ENCODE results near the gene PPM1F. TPM values are rescaled to one million over a fixed set of nuclear protein-coding genes. Genes with fewer than 3 reads are reported as not detected.

The PPM1F gene
- total RNA-seq, 1 experiment from 2014 or later = 21.1 TPM

GRCh38 chr22:21937041-21937820 lies 15.4 kb downstream of the PPM1F start:
- peak overlapping the region in 1 of 3 experiments; percentile 24; a peak in 2 of 7 replicates for H3K27ac Mint-ChIP-seq
- H3K4me1 Mint-ChIP-seq = peaks cover 11 to 15% of the 10 kb centered on the region in 2 experiments
- H3K9me3 Mint-ChIP-seq = no peaks in the 10 kb centered on the region
- TF ChIP-seq CTCF (conservative IDR thresholded peaks at IDR 0.05) = no peak
- no peaks in the 10 kb centered on the region; the same call in 1 of the 2 replicates for H3K27me3 Mint-ChIP-seq (ENCODE audit: low read depth)
- Histone ChIP-seq H2BK5ac (ENCODE audit: insufficient read length, low read length) (no peak overlapping the region), H3K56ac (ENCODE audit: insufficient read length, low read depth, low read length) (no peak overlapping the region), H4K8ac (replicated peaks; ENCODE audit: insufficient read length, low read depth, low read length) (no peak overlapping the region), H3K23me2 (ENCODE audit: insufficient read length, low read depth, low read length, poor library complexity, severe bottlenecking) (peaks cover 4% of the 10 kb centered on the region), H2BK20ac (ENCODE audit: low read depth, low read length, poor library complexity, severe bottlenecking) (no peak overlapping the region), H3K79me1 (ENCODE audit: insufficient read depth, low read depth, low read length, poor library complexity, severe bottlenecking) (no peaks in the 10 kb centered on the region), H3T11ph (ENCODE audit: low read length) (no peak overlapping the region), H3K27ac (ENCODE audit: insufficient read length, low read depth, low read length) (no peak overlapping the region), H3K4ac (ENCODE audit: low read depth, low read length) (no peak overlapping the region), H2AFZ (ENCODE audit: low read length) (no peak overlapping the region), H2BK120ac (ENCODE audit: low read depth, low read length, poor library complexity, severe bottlenecking) (no peak overlapping the region), H3K27me3 (ENCODE audit: insufficient read depth, low read length) (no peaks in the 10 kb centered on the region), H4K91ac (ENCODE audit: insufficient read length, low read depth, low read length) (no peak overlapping the region), H2BK12ac (ENCODE audit: insufficient read length, low read depth, low read length) (no peak overlapping the region), H3K9me3 (ENCODE audit: control insufficient read depth, low read depth, low read length) (no peaks in the 10 kb centered on the region), H3K4me1 (ENCODE audit: insufficient read depth, low read length) (no peaks in the 10 kb centered on the region), H3K9ac (ENCODE audit: extremely low read depth, insufficient read length, low read length) (no peak overlapping the region), H4K5ac (ENCODE audit: insufficient read length, low read depth, low read length) (no peak overlapping the region), H3K79me2 (ENCODE audit: insufficient read depth, low read length) (no peaks in the 10 kb centered on the region), H3K14ac (ENCODE audit: insufficient read depth, low read length) (no peak overlapping the region), H3K23ac (ENCODE audit: insufficient read length, low read depth, low read length) (no peak overlapping the region), H2BK15ac (ENCODE audit: low read depth, low read length) (no peak overlapping the region), H4K20me1 (ENCODE audit: control insufficient read depth, insufficient read depth, insufficient read length) (peaks cover 2% of the 10 kb centered on the region), H3K18ac (ENCODE audit: insufficient read length, low read depth, low read length) (no peak overlapping the region), H2AK5ac (ENCODE audit: insufficient read length, low read length) (no peak overlapping the region), H3K4me2 (ENCODE audit: insufficient read depth, insufficient read length, low read length) (no peak overlapping the region)
- no peak for DNase-seq
- peaks cover 6 to 18% (median 14%) of the 10 kb centered on the region in 3 experiments; a peak in 6 of 7 replicates for H3K36me3 Mint-ChIP-seq (ENCODE audit: insufficient read depth in 1 of 3, low read depth in 3 of 3)
- no peak overlapping the region for H3K4me3 Mint-ChIP-seq
- no CpG with 5 or more reads among the region's 20 CpGs for WGBS (ENCODE audit: extremely low coverage, insufficient read length, low lambda C conversion rate)

Measured in H9 (cell line).